ENCODE results near the gene AUH.

- TF ChIP-seq EZH2 (IDR thresholded peaks at IDR 0.05; ENCODE audit: insufficient read depth, poor library complexity, severe bottlenecking) (no peak), EZH2phosphoT487 (IDR thresholded peaks at IDR 0.05; ENCODE audit: insufficient read depth, low read depth) (no peak)
Observed at GRCh38 chr9:91398926-91399325, 37.2 kb upstream of the AUH start.
